ENCODE measurements around the gene INO80C.

Gene INO80C

DNA sequence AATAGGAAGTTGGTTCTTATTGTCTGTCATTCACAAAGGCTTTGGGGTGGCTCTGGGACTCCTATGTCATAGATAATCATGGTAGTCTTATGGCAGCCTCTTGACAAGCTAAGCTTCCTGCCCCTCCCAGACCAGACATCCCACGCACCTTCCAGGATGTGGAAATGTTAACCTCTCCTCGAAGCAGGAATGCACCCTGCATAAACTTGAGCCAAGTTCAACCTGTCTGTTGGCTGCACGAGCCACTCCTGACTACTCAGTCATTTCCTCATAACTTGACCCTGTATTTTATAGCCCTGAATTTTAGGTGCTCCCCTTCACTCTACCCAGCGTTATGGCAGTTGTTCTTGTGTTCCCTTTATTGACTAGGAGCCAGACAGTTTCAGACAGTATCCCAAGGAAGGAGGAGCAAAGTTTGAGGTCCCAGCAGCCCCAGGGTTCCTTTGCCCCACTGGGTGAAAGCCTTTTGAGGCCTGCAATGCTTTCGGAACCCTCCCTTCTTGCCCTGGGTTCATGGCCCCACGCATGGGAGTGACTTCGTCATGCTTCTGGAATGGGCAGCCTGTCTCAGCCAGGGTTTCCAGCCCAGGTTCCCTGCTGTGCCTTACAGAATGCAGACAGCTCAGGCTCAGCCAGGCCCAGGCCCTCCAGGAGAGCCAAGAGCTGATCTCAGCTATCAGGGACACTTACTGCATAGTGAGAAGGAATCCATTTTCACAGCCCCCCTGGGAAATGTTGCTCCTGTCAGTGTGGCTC is 15.6 kb upstream of the INO80C start:
- DNase-seq (ENCODE audit: low spot score) = no peak

- no peak for DNase-seq (ENCODE audit: low spot score)
Observed at GRCh38 chr18:35512761-35513160, 15.0 kb upstream of the INO80C start.

DNA sequence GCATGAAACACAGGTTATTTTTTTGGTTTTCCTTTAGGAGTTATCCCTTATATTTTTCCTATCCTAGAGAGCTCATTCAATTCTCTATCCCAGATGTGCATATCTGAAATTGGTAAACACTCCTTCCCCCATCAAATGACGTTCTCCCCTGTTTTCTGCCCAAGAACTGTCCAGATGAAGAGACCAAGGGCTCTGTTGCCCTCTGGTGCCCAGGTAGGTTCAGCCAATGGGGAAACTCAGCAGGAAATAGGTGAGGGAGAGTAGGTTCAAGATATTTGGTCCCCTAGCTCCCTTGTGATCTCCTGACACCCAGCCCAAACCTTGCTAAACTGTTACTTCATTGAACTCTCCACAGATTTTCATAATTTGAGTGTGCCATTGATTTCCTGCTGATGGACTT is 14.1 kb upstream of the INO80C start:
- DNase-seq (ENCODE audit: low spot score) = no peak

GRCh38 chr18:35511428-35511827 is 13.7 kb upstream of the INO80C start:
- DNase-seq (ENCODE audit: low spot score) = no peak

GRCh38 chr18:35510076-35510651 is 12.4 kb upstream of the INO80C start:
- no peak for DNase-seq (ENCODE audit: low spot score)

DNA sequence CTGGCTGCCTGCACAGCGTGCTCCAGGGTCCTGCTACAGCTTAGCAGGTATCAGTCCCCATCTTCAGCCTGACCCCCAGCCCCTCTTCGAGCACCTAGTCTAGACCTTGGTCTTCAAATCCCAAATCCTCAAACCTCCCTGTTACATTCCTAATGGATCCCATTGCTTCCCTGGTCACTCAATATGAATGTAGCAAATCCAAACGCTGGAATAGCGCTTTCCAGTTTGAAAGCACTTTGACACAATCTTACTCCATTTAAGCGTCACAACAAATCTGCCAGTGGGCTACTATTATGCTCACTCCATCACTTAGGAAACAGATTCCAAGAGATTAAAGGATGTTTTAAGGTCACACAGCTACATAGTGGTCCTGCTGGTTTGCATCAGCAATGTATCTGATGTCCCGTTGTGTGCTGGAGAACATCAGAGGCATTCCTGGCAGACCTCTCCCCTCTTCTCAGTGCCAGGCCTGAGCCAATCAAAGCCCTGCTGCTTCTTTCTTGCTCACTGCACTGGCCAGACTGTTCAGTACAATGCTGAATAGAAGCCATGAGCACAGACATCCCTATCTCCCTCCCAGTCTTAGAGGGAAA is 11.1 kb upstream of the INO80C start:
- DNase-seq (ENCODE audit: low spot score) = no peak

- DNase-seq (ENCODE audit: low spot score) = no peak
Observed at GRCh38 chr18:35508030-35508429, 10.3 kb upstream of the INO80C start.

DNA sequence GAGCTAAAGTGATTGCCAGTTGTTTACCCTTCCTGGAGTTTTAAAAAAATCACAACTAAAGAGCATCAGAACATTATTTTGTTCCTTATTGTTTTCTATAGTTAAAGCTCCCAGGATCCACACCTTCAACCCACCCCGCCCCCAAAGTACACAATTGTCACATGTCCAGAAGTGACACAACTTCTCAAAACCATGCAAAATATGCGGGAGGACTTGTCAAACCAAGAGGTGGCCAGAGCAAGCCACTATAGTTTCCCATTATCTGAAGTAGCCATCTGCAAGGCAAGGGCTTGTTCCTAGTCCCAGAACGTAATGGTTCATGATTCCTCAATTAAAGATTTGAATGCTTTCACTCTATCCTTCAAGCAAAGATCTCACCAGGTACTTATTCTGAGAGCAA is 9.9 kb upstream of the INO80C start:
- no peak for DNase-seq (ENCODE audit: low spot score)

- DNase-seq (ENCODE audit: low spot score) = no peak
Observed at GRCh38 chr18:35507192-35507591, 9.4 kb upstream of the INO80C start.

DNA sequence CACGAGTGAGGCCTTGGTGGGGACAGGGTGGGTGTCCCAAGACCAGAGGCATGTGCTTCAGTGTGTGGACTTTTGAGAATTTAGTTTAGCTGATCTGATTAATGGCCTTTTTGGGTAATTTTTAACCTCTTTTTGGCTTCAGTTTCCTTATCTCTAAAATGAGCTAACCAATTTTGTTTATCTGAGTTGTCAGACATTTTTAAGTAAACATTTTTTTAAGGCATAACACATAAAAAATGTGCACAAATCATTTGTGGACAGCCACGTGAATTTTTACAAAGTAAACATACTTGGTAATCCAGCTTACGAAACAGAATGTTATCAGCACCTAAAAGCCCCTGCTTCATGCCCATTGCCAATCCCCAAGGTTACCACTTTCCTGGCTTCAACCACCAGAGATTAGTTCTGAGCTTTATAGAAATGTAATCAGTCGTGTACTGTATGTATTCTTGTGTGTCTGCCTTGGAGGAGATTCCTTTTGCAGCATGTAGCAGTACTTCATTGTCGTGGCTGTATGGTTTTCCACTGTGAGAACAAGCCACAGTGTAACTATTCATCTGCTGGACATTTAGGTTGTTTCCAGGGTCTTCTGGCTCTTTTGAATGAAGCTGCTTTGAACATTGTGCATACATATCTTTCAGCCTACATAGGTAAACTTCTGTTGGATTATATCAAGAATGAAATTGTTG is 8.4 kb upstream of the INO80C start:
- DNase-seq (ENCODE audit: low spot score) = no peak

DNA sequence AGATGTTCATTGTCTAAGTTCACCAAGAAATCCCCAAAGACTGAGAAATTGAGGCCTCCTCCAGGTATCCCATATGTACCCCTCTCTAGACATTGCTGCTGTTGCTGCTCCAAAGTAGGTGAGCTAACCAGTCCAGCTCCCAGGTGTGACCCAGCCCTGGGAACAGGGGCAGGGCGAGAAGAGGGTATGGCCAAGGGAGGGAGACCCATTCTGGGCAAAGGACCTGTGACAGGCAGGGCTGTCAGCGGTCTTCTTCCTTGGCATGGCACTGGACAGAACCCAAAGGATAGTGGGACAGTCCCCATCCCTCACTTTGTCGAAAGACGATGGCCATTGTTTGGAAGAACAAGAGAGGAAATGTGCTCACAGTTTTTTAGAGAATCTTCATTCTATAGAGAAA is 7.2 kb upstream of the INO80C start:
- DNase-seq (ENCODE audit: low spot score) = no peak

DNA sequence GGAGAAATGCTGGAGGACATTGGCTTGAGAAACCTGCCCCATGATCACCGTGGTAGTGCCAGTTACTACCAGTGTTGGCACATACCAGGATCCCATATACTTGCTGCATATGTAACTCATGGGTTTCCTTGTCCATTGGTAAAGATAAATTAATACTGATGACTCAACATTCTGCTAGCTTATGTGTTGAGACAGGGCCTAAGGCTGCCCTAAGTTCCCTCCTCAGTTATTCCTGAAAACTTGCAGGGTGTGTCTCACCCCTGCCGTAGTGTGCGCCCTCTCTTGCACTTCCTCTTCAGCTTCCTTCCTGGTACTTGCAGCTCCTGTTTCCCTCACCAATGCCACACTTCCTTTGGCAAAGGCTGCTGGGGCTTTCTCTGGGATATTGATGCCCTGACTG is 4.3 kb upstream of the INO80C start:
- DNase-seq (ENCODE audit: low spot score) = no peak

DNA sequence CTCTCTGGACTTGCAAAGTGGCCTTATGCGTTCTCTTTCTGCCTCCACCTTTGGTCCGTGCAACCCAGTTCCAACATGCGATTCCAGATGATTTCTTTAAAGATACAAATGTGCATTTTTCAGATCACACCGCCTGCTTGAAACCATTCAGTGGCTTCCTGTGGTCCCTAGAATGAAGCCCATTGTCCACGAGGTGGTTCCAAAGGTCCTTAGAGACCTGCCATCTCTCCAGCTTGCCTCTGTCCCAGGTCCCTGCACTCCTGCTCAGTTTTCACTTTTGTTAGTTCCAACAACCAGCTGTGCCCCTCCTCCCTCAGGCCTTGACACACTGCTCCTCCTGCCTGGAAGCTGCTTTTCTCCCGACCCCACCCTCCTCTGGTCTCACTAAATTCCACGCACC is 3.6 kb upstream of the INO80C start:
- no peak for DNase-seq (ENCODE audit: low spot score)

- no peak for DNase-seq (ENCODE audit: low spot score)
Observed at GRCh38 chr18:35500113-35500512, 2.4 kb upstream of the INO80C start.

DNA sequence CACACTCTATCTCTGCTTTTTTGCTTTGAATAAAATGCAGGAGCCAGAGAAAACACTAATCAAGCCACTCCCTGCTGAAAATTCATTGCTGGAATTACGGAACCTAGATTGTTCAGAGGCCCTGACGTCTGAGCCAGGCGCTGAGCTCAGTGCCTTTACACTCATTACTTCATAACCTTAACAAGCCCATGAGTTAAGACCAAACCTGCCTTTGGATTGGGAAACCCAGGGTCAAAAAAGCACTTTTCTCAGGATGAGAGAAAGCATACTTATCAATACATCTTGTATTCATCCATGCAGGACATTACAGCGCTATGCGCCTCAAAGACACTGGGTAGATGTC is 762 bp downstream of the INO80C start:
- no peak for DNase-seq (ENCODE audit: low spot score)

GRCh38 chr18:35495536-35496314 is 2.0 kb downstream of the INO80C start:
- no peak for DNase-seq (ENCODE audit: low spot score)

- no peak for DNase-seq (ENCODE audit: low spot score)
Observed at GRCh38 chr18:35494251-35495220, 3.2 kb downstream of the INO80C start.

- DNase-seq (ENCODE audit: low spot score) = no peak
Observed at GRCh38 chr18:35491700-35492077, 6.1 kb downstream of the INO80C start.

DNA sequence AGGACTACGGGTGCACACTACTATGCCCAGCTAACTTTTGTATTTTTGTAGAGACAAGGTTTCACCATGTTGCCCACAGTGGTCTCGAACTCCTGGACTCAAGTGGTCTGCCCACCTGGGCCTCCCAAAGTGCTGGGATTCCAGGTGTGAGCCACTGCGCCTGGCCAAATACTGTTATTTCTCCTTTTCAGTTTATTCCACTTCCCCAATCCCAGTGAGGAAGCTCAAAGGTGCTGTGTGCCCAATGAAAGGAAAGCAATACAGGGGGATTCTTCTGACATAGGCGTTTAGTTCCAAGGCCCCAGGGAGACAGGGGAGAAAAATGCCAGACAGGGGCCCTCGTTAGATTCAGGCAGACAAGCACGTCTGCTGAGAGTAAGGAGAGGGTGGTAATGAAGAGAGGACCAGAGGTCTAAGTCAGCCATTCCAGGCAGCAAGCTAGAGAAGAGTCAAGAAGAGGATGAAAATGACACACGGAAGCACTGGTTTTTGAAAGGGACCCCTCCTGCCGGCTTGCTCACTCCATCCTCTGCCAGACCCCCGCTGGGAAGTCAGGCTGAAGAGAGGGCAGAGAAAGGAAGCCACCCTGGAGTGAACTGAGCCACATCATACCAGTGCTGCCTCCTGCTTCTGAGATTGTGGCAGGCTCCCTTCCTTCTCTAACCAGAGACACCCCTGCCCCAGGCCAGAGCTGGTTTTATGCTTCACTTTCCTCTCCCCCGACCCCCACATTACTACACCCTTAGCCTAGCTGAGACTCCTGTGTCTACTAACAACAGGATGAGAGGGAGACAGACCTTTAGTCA is 6.7 kb downstream of the INO80C start:
- DNase-seq (ENCODE audit: low spot score) = no peak

DNA sequence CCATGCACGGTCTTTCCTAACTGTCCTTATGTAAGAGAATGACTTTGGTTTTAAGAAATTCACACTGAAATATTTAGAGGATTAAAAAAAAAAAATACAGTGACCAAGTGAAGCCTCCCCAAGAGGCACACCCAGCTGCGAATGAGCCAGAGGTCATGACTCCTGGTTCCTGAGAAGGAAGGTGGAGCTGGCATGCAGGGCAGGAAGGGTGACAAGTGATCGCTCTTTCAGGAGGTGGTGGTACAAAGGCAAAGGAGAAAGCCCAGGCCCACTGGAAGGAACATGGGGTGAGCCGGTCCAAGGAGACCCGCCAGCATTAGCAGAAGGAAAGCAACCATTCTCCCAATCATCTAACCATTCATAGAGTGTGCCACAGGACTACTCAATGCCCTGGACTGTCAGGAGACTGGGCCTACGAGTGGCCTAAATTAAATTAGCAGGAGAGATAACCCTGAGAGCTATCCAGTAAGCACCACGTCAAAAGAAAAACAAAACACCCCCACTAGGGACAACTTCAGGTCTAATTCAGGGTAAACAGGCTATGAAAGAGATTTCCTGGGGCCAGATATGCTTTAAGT is 7.8 kb downstream of the INO80C start:
- no peak for DNase-seq (ENCODE audit: low spot score)
